ENCODE data around the gene CHKA. TPM values are rescaled to one million over a fixed set of nuclear protein-coding genes. Genes with fewer than 3 reads are reported as not detected.

Gene CHKA
- total and polyA plus RNA-seq, 2 experiments from 2014 or later = 37.1 to 94.4 TPM

DNA sequence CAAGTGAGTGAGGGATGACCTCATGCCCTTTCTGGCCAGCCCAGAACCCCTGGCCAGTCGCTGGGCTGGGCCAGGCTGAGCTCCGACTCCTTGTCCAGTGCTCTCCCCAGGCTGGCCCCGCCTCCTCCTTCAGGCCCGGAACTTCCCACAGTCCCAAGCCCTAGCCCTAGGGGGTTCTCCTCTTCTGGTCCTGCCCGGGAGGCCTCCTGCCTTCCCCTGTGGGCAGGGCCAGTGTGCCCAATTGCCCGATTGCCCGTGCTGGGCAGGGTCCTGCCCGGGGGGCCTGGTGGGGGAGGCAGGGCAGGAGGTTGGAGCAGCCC lies 78.2 kb downstream of the CHKA start (continued):
- TF ChIP-seq, protein P1, sequence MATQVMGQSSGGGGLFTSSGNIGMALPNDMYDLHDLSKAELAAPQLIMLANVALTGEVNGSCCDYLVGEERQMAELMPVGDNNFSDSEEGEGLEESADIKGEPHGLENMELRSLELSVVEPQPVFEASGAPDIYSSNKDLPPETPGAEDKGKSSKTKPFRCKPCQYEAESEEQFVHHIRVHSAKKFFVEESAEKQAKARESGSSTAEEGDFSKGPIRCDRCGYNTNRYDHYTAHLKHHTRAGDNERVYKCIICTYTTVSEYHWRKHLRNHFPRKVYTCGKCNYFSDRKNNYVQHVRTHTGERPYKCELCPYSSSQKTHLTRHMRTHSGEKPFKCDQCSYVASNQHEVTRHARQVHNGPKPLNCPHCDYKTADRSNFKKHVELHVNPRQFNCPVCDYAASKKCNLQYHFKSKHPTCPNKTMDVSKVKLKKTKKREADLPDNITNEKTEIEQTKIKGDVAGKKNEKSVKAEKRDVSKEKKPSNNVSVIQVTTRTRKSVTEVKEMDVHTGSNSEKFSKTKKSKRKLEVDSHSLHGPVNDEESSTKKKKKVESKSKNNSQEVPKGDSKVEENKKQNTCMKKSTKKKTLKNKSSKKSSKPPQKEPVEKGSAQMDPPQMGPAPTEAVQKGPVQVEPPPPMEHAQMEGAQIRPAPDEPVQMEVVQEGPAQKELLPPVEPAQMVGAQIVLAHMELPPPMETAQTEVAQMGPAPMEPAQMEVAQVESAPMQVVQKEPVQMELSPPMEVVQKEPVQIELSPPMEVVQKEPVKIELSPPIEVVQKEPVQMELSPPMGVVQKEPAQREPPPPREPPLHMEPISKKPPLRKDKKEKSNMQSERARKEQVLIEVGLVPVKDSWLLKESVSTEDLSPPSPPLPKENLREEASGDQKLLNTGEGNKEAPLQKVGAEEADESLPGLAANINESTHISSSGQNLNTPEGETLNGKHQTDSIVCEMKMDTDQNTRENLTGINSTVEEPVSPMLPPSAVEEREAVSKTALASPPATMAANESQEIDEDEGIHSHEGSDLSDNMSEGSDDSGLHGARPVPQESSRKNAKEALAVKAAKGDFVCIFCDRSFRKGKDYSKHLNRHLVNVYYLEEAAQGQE (IDR thresholded peaks at IDR 0.05; ENCODE audit: unreplicated experiment) = no peak
- TF ChIP-seq ZNF114 (CRISPR knock-in tag; IDR thresholded peaks at IDR 0.05) (no peak), JUNB (IDR thresholded peaks at IDR 0.05; ENCODE audit: unreplicated experiment) (no peak), STAT1 (IDR thresholded peaks at IDR 0.05; ENCODE audit: unreplicated experiment) (no peak), EZH2phosphoT487 (IDR thresholded peaks at IDR 0.05; ENCODE audit: unreplicated experiment) (no peak), ZNF331 (CRISPR knock-in tag; IDR thresholded peaks at IDR 0.05; ENCODE audit: low read depth) (no peak)
- TF ChIP-seq, protein P2, sequence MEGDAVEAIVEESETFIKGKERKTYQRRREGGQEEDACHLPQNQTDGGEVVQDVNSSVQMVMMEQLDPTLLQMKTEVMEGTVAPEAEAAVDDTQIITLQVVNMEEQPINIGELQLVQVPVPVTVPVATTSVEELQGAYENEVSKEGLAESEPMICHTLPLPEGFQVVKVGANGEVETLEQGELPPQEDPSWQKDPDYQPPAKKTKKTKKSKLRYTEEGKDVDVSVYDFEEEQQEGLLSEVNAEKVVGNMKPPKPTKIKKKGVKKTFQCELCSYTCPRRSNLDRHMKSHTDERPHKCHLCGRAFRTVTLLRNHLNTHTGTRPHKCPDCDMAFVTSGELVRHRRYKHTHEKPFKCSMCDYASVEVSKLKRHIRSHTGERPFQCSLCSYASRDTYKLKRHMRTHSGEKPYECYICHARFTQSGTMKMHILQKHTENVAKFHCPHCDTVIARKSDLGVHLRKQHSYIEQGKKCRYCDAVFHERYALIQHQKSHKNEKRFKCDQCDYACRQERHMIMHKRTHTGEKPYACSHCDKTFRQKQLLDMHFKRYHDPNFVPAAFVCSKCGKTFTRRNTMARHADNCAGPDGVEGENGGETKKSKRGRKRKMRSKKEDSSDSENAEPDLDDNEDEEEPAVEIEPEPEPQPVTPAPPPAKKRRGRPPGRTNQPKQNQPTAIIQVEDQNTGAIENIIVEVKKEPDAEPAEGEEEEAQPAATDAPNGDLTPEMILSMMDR (conservative IDR thresholded peaks at IDR 0.05; ENCODE audit: low read depth in 2 of 2) = no peak

DNA sequence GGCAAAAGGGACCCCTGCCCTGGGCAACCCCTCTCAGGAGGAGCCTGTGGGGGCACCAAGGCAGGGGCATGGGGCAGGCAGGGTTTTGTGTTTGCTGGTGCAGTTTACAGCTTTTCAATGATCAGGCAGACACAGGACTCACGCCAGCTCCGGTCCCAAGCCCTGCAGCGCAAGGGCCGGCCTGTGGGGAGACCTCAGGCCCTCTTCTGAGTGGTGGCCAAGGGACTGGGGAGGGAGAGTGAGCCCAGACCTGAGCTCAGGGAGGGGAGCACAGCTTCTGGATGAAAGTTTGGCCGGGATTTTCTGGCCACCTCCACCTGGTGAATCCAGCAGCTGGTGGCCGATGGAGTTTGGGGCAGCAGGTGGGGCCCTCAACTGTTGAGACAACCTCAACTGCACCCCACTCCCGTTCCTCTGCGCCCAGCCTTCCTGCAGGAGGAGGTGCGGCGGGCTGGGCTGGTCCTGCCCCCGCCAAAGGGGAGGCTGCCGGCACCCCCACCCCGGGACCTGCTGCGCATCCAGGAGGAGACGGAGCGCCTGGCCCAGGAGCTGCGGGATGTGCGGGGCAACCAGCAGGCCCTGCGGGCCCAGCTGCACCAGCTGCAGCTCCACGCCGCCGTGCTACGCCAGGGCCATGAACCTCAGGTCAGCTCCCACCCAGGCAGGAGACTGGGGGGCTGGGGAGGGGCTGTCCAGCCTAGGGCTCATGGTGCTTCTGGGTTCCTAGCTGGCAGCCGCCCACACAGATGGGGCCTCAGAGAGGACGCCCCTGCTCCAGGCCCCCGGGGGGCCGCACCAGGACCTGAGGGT lies 78.8 kb downstream of the CHKA start:
- no peak overlapping the region for H3K4me2 ChIP-seq
- ATAC-seq = no peak
- H3F3A ChIP-seq (replicated peaks; ENCODE audit: low read depth) = 0 out of 2 replicates have a peak, but pooled peaks cover 5% of the 10 kb centered on the region
- no peaks in the 10 kb centered on the region for H4K20me1 ChIP-seq (replicated peaks; ENCODE audit: insufficient read depth)
- DNase-seq (ENCODE audit: low spot score) = no peak
- no peaks in the 10 kb centered on the region for H3K9me2 ChIP-seq (ENCODE audit: insufficient read depth)
- H3K79me2 ChIP-seq (replicated peaks; ENCODE audit: insufficient read depth) = no peaks in the 10 kb centered on the region
- TF ChIP-seq, protein P2 (conservative IDR thresholded peaks at IDR 0.05; ENCODE audit: low read depth in 2 of 2) = no peak
- TF ChIP-seq NANOG (IDR thresholded peaks at IDR 0.05; ENCODE audit: borderline replicate concordance) (no peak), EZH2 (IDR thresholded peaks at IDR 0.05; ENCODE audit: low read depth, unreplicated experiment) (no peak), STAT1 (IDR thresholded peaks at IDR 0.05; ENCODE audit: unreplicated experiment) (no peak), POLR2AphosphoS5 (IDR thresholded peaks at IDR 0.05; ENCODE audit: low read depth) (no peak), EZH2phosphoT487 (IDR thresholded peaks at IDR 0.05; ENCODE audit: unreplicated experiment) (no peak), CREB1 (CRISPR knock-in tag; IDR thresholded peaks at IDR 0.05; ENCODE audit: low read depth) (no peak), JUNB (IDR thresholded peaks at IDR 0.05; ENCODE audit: unreplicated experiment) (no peak)
- no peak overlapping the region for H3K4me3 Mint-ChIP-seq
- H3K4me1 Mint-ChIP-seq = peaks cover 7% of the 10 kb centered on the region
- no peak overlapping the region for H2AFZ ChIP-seq
- no peak overlapping the region for H3K4me3 ChIP-seq
- H3K9me3 Mint-ChIP-seq = no peaks in the 10 kb centered on the region
- H3K27ac Mint-ChIP-seq = no peak overlapping the region
- H3K36me3 Mint-ChIP-seq (ENCODE audit: low read depth) = no peaks in the 10 kb centered on the region
- peaks cover 18% of the 10 kb centered on the region for H3K4me1 ChIP-seq (ENCODE audit: insufficient read depth)
- H3K27me3 Mint-ChIP-seq (ENCODE audit: insufficient read depth, low read depth, poor library complexity) = peaks cover 9% of the 10 kb centered on the region
- no peaks in the 10 kb centered on the region for H3K36me3 ChIP-seq (ENCODE audit: insufficient read depth)
- no peak overlapping the region for H3K27ac ChIP-seq (ENCODE audit: low read depth)
- H3K27me3 ChIP-seq (ENCODE audit: insufficient read depth) = no peaks in the 10 kb centered on the region
